IMR-90 (cell line): Measurements from ENCODE around the gene PCOLCE2.

ENCODE experiments used
- BHLHE40 ChIP-seq: fragments of 150-350 bp; IDR thresholded peaks from 2 replicates; pipeline ENCODE4 v1.6.1; 2016; ENCODE audit warnings: mild to moderate bottlenecking, low read depth, low read length
- CHD1 ChIP-seq: IDR thresholded peaks from 2 replicates; pipeline ENCODE4 v1.6.1; 2012; ENCODE audit warnings: low read depth, low read length, improper control_type of control experiment
- CTCF ChIP-seq: conservative IDR thresholded peaks from 2 replicates; pipeline ENCODE4 v1.5.1; 2012; ENCODE audit warnings: mild to moderate bottlenecking, low read depth, low read length, improper control_type of control experiment
- ELK1 ChIP-seq: fragments of 150-350 bp; IDR thresholded peaks from 2 replicates; pipeline ENCODE4 v1.6.1; 2016; ENCODE audit warnings: low read depth, mild to moderate bottlenecking, low read length, moderate library complexity, borderline replicate concordance
- FOS ChIP-seq: fragments of 150-350 bp; IDR thresholded peaks from 2 replicates; pipeline ENCODE4 v1.6.1; 2016; ENCODE audit warnings: low read depth, low read length
- MAFK ChIP-seq: IDR thresholded peaks from 2 replicates; pipeline ENCODE4 v1.6.1; 2012; ENCODE audit warnings: low read depth, low read length, improper control_type of control experiment
- MXI1 ChIP-seq: IDR thresholded peaks from 2 replicates; pipeline ENCODE4 v1.6.1; 2012; ENCODE audit warnings: low read depth, mild to moderate bottlenecking, low read length, moderate library complexity, borderline replicate concordance
- POLR2A ChIP-seq: IDR thresholded peaks from 2 replicates; pipeline ENCODE4 v1.6.1; 2012; ENCODE audit warnings: mild to moderate bottlenecking, low read depth, low read length
- RAD21 ChIP-seq: IDR thresholded peaks from 2 replicates; pipeline ENCODE4 v1.6.1; 2012; ENCODE audit warnings: low read length, improper control_type of control experiment
- SMC3 ChIP-seq: fragments of 150-350 bp; IDR thresholded peaks from 2 replicates; pipeline ENCODE4 v1.6.1; 2016; ENCODE audit warnings: low read depth, mild to moderate bottlenecking, antibody characterized with exemption, low read length, moderate library complexity

GRCh38 chr3:142849148-142849547 lies 39.7 kb downstream of the PCOLCE2 start:
- TF ChIP-seq CTCF: no peak
- peak; percentile 62 for TF ChIP-seq MAFK
- TF ChIP-seq SMC3: no peak
- no peak for TF ChIP-seq POLR2A
- TF ChIP-seq FOS: no peak
- TF ChIP-seq RAD21: no peak
- no peak for TF ChIP-seq CHD1
- TF ChIP-seq ELK1: no peak
- no peak for TF ChIP-seq MXI1
- no peak for TF ChIP-seq BHLHE40
